Fibroblast of pulmonary artery (primary cell): ENCODE results near the gene KLHL40.

Experiments used
- DNase-seq: peaks from one replicate; pipeline ENCODE4 v3.0.0-alpha.2; 2010; ENCODE audit warnings: low read depth
- H3K4me3 ChIP-seq: replicated peaks from 2 replicates; pipeline ENCODE4 v1.5.1; 2011; ENCODE audit warnings: low read depth, mild to moderate bottlenecking, control low read depth, low read length, moderate library complexity
- TF ChIP-seq, protein P1 (sequence below): IDR thresholded peaks from 2 replicates; pipeline ENCODE4 v1.5.1; 2011; ENCODE audit warnings: mild to moderate bottlenecking, control low read depth, low read length, inconsistent platforms; ENCODE audit errors: missing control alignments

Gene KLHL40

DNA sequence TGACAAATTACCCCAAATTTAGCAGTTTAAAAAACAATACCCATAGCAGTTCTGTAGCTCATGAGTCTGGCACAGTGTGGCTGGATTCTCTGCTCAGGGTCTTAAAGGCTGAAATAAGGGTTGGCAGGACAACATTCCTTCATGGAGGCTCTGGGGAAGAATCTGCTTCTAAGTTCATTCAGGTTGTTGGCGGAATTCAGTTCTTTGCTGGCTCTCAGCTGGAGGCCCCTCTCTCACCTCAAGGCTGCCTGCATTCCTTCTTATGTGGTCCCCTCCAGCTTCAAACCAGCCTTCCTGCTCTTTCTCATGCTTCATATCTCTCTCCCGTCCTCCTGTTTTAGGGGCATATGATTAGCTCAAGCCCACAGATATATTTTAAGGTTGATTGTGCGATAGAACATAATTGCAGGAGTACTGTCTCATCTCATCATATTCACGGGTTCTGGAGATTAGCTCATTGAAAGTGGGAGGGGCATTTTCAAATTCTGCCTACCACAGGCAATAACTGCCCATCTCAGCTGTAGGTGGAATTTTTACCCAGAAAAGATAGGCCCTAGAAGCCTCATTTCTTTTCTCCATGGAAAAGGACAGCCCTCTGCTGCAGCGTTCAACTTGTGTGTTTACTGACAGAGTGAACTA, 37.4 kb upstream of the KLHL40 start:
- no peak for DNase-seq
- TF ChIP-seq, protein P1, sequence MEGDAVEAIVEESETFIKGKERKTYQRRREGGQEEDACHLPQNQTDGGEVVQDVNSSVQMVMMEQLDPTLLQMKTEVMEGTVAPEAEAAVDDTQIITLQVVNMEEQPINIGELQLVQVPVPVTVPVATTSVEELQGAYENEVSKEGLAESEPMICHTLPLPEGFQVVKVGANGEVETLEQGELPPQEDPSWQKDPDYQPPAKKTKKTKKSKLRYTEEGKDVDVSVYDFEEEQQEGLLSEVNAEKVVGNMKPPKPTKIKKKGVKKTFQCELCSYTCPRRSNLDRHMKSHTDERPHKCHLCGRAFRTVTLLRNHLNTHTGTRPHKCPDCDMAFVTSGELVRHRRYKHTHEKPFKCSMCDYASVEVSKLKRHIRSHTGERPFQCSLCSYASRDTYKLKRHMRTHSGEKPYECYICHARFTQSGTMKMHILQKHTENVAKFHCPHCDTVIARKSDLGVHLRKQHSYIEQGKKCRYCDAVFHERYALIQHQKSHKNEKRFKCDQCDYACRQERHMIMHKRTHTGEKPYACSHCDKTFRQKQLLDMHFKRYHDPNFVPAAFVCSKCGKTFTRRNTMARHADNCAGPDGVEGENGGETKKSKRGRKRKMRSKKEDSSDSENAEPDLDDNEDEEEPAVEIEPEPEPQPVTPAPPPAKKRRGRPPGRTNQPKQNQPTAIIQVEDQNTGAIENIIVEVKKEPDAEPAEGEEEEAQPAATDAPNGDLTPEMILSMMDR = no peak
- H3K4me3 ChIP-seq = no peak overlapping the region

DNA sequence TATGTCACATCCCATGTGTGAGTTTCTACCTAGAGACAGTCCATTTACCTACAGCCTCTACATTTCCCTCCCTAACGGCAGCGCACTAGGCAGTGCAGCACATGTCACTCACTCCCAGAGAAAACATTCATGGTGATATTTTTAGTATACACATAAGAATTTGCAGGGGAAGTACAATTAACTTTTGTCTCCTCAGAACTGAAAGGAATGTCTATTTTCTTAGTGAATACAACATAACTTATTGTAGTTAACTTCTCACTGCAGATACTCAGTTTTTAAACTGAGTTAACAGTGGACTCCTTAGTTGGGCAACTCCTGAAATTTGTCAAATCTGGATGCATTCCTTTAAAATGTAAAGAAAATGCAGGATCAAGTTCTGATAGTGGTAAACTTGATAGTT, 36.3 kb upstream of the KLHL40 start:
- H3K4me3 ChIP-seq = no peak overlapping the region
- TF ChIP-seq, protein P1 = no peak
- DNase-seq = no peak

DNA sequence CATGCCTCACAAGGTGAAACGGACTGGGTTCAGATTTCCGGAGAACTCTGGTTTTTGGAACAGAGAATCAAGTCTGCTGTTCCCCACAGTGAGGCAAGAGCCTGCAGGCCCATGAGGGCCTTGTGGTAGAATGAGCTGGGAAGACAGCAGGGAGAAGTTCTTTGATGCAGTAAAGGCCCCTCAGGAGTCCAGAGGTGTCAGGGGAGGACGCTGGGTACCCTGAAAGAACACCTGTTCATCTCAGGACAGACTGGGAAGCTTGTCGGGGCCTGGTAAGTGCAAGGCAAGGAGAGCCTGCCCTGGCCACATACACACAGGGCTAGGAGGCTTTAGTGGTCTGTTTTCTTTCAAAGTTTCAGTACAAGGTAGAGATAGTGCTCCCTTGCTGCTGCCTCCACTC, 35.6 kb upstream of the KLHL40 start:
- TF ChIP-seq, protein P1 = no peak
- no peak overlapping the region for H3K4me3 ChIP-seq
- DNase-seq = no peak

DNA sequence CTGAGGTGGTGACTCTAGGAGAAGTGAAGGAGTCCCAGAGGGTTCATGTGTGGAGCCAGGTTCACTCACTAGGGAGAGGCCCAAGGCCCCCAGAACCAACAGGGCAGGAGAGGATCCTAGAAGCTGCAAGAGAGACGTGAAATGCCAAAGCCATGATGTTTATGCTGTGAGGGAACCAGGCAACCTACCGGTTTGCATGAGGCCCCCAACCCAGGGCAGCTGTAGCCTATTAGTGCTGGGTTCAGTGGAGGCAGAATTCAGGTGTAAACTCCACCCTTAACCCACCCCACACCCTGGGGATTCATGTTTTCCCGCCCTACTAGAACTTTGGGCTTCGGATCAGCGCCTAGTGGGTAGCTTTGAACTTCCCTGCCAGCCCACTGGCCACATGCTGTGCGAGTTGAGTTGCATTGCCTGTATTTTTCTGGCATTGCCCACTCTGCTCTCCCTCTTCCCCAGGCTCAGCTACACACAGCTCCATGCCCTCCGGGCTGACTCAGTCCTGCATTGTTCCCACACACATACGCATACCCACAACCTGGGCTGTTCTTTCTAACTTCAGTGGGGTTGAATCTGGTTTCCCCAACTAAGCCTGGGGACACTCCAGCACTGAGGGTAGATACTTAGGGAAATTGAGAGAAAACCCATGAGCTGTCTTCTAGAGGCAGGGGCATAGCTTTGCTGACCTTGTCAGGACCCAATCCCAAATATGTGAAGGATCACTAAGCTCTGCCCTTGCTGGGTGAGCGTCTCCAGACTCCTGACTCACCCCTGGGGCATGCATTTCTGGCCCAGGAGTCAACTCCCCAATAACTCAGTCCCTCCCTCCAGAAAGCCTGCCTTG, 33.9 kb upstream of the KLHL40 start:
- TF ChIP-seq, protein P1 = no peak
- DNase-seq = peak; percentile 52
- H3K4me3 ChIP-seq = peak overlapping the region; percentile 6

DNA sequence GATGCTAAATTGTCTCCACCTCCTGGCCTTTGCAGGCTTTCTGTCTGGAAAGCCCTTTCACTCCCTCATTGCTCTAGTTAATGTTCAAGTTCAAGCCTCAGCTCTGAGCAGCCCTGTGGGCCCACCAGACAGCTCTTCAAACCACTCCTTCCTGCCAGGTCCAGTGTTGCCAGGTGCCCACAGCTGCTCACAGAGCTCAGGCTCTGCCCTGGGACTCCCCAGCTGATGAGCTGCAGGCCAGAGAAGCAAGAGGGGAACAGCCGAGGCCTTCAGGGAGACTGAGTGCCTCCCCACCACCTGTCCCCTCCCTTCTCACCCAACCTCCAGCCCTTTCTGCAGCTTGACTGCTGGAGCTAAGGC, 33.1 kb upstream of the KLHL40 start:
- TF ChIP-seq, protein P1 = no peak
- DNase-seq = no peak
- H3K4me3 ChIP-seq = peak overlapping the region; percentile 86

DNA sequence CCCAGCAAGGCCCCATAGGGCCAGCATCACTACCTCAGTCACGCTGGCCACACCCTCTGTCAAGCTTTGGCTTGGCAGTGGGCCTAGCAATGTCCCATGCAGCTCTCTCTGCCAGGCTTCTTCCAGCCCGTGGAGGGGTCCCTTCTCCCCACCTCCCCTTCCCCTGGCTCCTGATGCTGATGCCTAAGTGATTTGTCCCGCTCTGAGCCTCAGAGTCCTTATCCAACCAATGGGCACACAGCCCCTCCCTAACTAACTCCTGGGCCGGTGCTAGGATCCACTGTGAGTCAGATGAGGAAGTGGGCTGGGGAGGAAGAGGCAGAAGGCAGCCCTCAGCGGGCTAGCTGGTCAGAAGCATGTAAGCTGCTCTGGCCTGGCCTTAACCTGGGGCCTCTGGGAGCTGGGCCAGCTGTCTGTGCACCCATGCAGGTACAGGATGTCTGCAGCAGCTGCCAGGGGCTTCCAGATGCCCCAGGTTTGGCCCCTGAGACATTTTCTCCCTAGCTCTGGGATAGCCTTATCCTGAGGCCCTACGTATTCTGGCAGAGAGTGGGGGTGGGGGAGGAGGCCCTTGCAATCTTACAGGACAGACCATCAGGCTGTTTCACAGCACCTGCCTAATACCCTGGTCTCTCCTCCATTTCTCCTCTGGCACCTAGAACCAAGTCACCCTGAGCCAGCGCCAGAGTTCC, 32.6 kb upstream of the KLHL40 start:
- peak overlapping the region; percentile 86 for H3K4me3 ChIP-seq
- peak; percentile 73 for DNase-seq

More for the DNA sequence above, 32.6 kb upstream of the KLHL40 start:
- TF ChIP-seq, protein P1 = no peak
